Endothelial cell of umbilical vein (primary cell): ENCODE results near the gene TK1. TPM values are rescaled to one million over a fixed set of nuclear protein-coding genes. Genes with fewer than 3 reads are reported as not detected.

Experiments
- BruUV-seq: library from RNA; stranded (reverse); fragments of 400-500 nt; replicated peaks from 2 replicates; lab custom pipeline; 2021; lab: Mats Ljungman, UMichigan
- CTCF ChIA-PET: fragments of 300-600, 350-600 bp; sonication (Branson Sonifier 250); formaldehyde crosslinking; loops from one replicate; lab custom pipeline; 2021; ENCODE audit warnings: antibody characterized with exemption, inconsistent platforms; lab: Charles Lee
- POLR2A ChIA-PET: fragments of 300-600, 350-600 bp; sonication (Branson Sonifier 250); formaldehyde crosslinking; loops from one replicate; lab custom pipeline; 2021; ENCODE audit warnings: antibody characterized with exemption, inconsistent platforms; lab: Charles Lee
- DNase-seq: peaks from one replicate; pipeline ENCODE4 v3.0.0-alpha.2; 2011; ENCODE audit warnings: low read depth, low spot score
- FAIRE-seq: peaks from 2 replicates; lab custom pipeline; 2011; peaks lifted over from hg19 to GRCh38; lab: Jason Lieb, UNC
- H2AFZ ChIP-seq: 2 replicates; pipeline ENCODE4 v1.6.0; 2012; ENCODE audit warnings: low read depth, low read length, control low read depth, inconsistent platforms
- H3K27ac ChIP-seq: 2 replicates; pipeline ENCODE4 v1.5.1; 2011; ENCODE audit warnings: low read depth, mild to moderate bottlenecking, control low read depth, low read length, moderate library complexity; ENCODE audit not compliant: insufficient read depth
- H3K27me3 ChIP-seq, 2 experiments: 2 replicates each; pipeline versions ENCODE4 v1.6.0 to v1.6.1; 2011; ENCODE audit warnings: low read length in 2 of 2, mixed read lengths in 1 of 2; ENCODE audit not compliant: control insufficient read depth in 2 of 2, insufficient read depth in 2 of 2
- H3K36me3 ChIP-seq, 2 experiments: 2 replicates in 1 of 2; 3 replicates in 1 of 2; pipeline ENCODE4 v1.5.1; 2011; ENCODE audit warnings: low read length in 2 of 2, mild to moderate bottlenecking in 1 of 2, moderate library complexity in 1 of 2; ENCODE audit not compliant: control insufficient read depth in 2 of 2, insufficient read depth in 2 of 2; ENCODE audit errors: extremely low read depth in 1 of 2
- H3K4me1 ChIP-seq: 3 replicates; pipeline ENCODE4 v1.5.1; 2011; ENCODE audit warnings: mild to moderate bottlenecking, low read length; ENCODE audit not compliant: control insufficient read depth, insufficient read depth; ENCODE audit errors: extremely low read depth
- H3K4me2 ChIP-seq: 2 replicates; pipeline ENCODE4 v1.6.1; 2011; ENCODE audit warnings: low read length, control low read depth, mixed read lengths; ENCODE audit not compliant: insufficient read depth
- H3K4me3 ChIP-seq, 3 experiments: fragments of 200-600 bp in 1 of 3; sonication (generic), shearing (Covaris generic) in 1 of 3; replicated peaks in 1 of 3; 2 replicates each; pipeline ENCODE4 v1.5.1; 2011 to 2016; ENCODE audit warnings: control low read depth in 3 of 3, low read length in 3 of 3, mild to moderate bottlenecking in 2 of 3, inconsistent platforms in 1 of 3, low read depth in 1 of 3, moderate library complexity in 1 of 3; ENCODE audit not compliant: insufficient read depth in 1 of 3
- H3K79me2 ChIP-seq: 2 replicates; pipeline ENCODE4 v1.6.0; 2012; ENCODE audit warnings: low read length, inconsistent platforms; ENCODE audit not compliant: control insufficient read depth, insufficient read depth
- H3K9ac ChIP-seq: replicated peaks from 2 replicates; pipeline ENCODE3; 2011; ENCODE audit warnings: low read length, control low read depth; ENCODE audit not compliant: insufficient read depth; ENCODE audit errors: extremely low read depth
- H3K9me1 ChIP-seq: replicated peaks from 3 replicates; pipeline ENCODE4 v1.6.0; 2011; ENCODE audit warnings: mild to moderate bottlenecking, low read length; ENCODE audit not compliant: control insufficient read depth, insufficient read depth; ENCODE audit errors: extremely low read depth
- H3K9me3 ChIP-seq: replicated peaks from 2 replicates; pipeline ENCODE4 v1.5.1; 2012; ENCODE audit warnings: low read length, inconsistent platforms; ENCODE audit not compliant: control insufficient read depth, insufficient read depth
- H4K20me1 ChIP-seq: replicated peaks from 2 replicates; pipeline ENCODE3; 2011; ENCODE audit warnings: mild to moderate bottlenecking, low read length; ENCODE audit not compliant: control insufficient read depth, insufficient read depth; ENCODE audit errors: extremely low read depth
- CTCF ChIP-seq, 2 donors: IDR thresholded peaks; 1 replicate in 1 of 2; 2 replicates in 1 of 2; pipeline ENCODE4 v1.5.1; 2011; ENCODE audit warnings: low read length in 2 of 2, mild to moderate bottlenecking in 2 of 2, moderate library complexity in 2 of 2, control low read depth in 1 of 2, inconsistent platforms in 1 of 2, low read depth in 1 of 2; ENCODE audit not compliant: insufficient read depth in 1 of 2; ENCODE audit errors: extremely low read depth in 1 of 2
- FOS ChIP-seq: IDR thresholded peaks from 2 replicates; pipeline ENCODE4 v1.6.1; 2011; ENCODE audit warnings: mild to moderate bottlenecking, low read length, moderate library complexity, borderline replicate concordance; ENCODE audit not compliant: insufficient read depth
- GATA2 ChIP-seq: IDR thresholded peaks from 2 replicates; pipeline ENCODE4 v1.7.0; 2011; ENCODE audit warnings: low read depth, mild to moderate bottlenecking, moderate library complexity, mixed read lengths, low read length; ENCODE audit not compliant: insufficient read length, insufficient read depth
- JUN ChIP-seq: IDR thresholded peaks from 2 replicates; pipeline ENCODE4 v1.6.1; 2011; ENCODE audit warnings: borderline replicate concordance, low read depth; ENCODE audit not compliant: insufficient read length, insufficient read depth
- MAX ChIP-seq: IDR thresholded peaks from 2 replicates; pipeline ENCODE4 v1.6.1; 2011; ENCODE audit not compliant: insufficient read depth, insufficient read length
- POLR2A ChIP-seq: IDR thresholded peaks from 2 replicates; pipeline ENCODE4 v1.6.1; 2012; ENCODE audit warnings: low read depth, mild to moderate bottlenecking, control low read depth, low read length
- POLR2AphosphoS5 ChIP-seq: IDR thresholded peaks from 2 replicates; pipeline ENCODE4 v1.6.1; 2012; ENCODE audit warnings: low read depth, mild to moderate bottlenecking, control low read depth, low read length, moderate library complexity; ENCODE audit not compliant: insufficient read depth
- dilution Hi-C: fragments of 300-500 bp; cut with MboI; formaldehyde crosslinking; loops from one replicate; pipeline ENCODE4 v1.15.0; 2019; ENCODE audit warnings: low sequenced_read_pairs; ENCODE audit not compliant: extremely low pct_ligation_motif_present
- intact Hi-C: fragments of 100-400 bp; cut with micrococcal nuclease; formaldehyde crosslinking; loops from one replicate; pipeline ENCODE4 v1.10.0; 2022
- polyA plus RNA-seq, 4 experiments: library from polyadenylated mRNA; depleted of rRNA in 3 of 4; stranded (reverse) in 3 of 4; unstranded in 1 of 4; fragments of >200 nt; gene quantifications; 2 replicates each; pipeline versions ENCODE4 v1.2.1 to v1.2.3, GENCODE V29; 2011 to 2012; ENCODE audit warnings: missing spikeins in 1 of 4
- total RNA-seq: library from RNA; stranded (reverse); gene quantifications from 2 replicates; pipeline ENCODE4 v1.2.3, GENCODE V29; 2021

Gene TK1
- total and polyA plus RNA-seq, 2 donors (not counting 3 experiments of a cell fraction or from before 2014, with no cell fraction given): 111 to 159 TPM

GRCh38 chr17:78134899-78135385, 51.9 kb downstream of the TK1 start:
- no peaks in the 10 kb centered on the region for H3K9me3 ChIP-seq
- peaks cover 10% of the 10 kb centered on the region for H3K4me1 ChIP-seq
- intact Hi-C loops: loop anchor here (1.0 to 5.0 kb wide), 2 partner anchors 23 to 32 kb away; partner anchors contain the start of gene SYNGR2
- no peak overlapping the region for H3K4me3 ChIP-seq
- no peaks in the 10 kb centered on the region for H4K20me1 ChIP-seq
- dilution Hi-C loops: no loop called here
- H3K27me3 ChIP-seq: no peaks in the 10 kb centered on the region
- no peak overlapping the region for H3K4me2 ChIP-seq
- no peaks in the 10 kb centered on the region for H3K36me3 ChIP-seq
- DNase-seq (no peak), FAIRE-seq (no peak)
- no TSS peak for BruUV-seq
- no peaks in the 10 kb centered on the region for H3K9me1 ChIP-seq
- TF ChIP-seq POLR2A (no peak), GATA2 (no peak), FOS (no peak), POLR2AphosphoS5 (no peak), JUN (no peak)
- H3K9ac ChIP-seq: no peak overlapping the region
- ChIA-PET POLR2A (no interaction called here), CTCF (interaction anchor here (1.1 to 3.1 kb wide), 13 partner anchors 8 to 116 kb away, joined by 3 to 18 read pairs (median 6); partner anchors contain the start of genes AFMID and TK1)
- no peak overlapping the region for H3K27ac ChIP-seq
- H3K79me2 ChIP-seq: no peaks in the 10 kb centered on the region
- H2AFZ ChIP-seq: no peak overlapping the region

GRCh38 chr17:78133971-78134898, 52.6 kb downstream of the TK1 start:
- POLR2A ChIA-PET: no interaction called here
- Histone ChIP-seq H3K79me2 (no peaks in the 10 kb centered on the region), H2AFZ (no peak overlapping the region), H3K4me1 (peaks cover 11% of the 10 kb centered on the region), H3K27me3 (no peaks in the 10 kb centered on the region), H3K9me3 (no peaks in the 10 kb centered on the region), H4K20me1 (no peaks in the 10 kb centered on the region), H3K4me3 (no peak overlapping the region), H3K27ac (no peak overlapping the region), H3K4me2 (no peak overlapping the region), H3K9ac (no peak overlapping the region), H3K9me1 (no peaks in the 10 kb centered on the region), H3K36me3 (no peaks in the 10 kb centered on the region)
- intact Hi-C loops: loop anchor here (1.0 to 5.0 kb wide), 2 partner anchors 22 to 33 kb away; partner anchors contain the start of gene SYNGR2
- FAIRE-seq: peak; percentile 80
- TF ChIP-seq MAX: no peak
- TF ChIP-seq CTCF (IDR thresholded peaks at IDR 0.05; ENCODE audit: extremely low read depth in 1 of 2, insufficient read depth in 1 of 2, low read depth in 1 of 2, low read length in 2 of 2): peak; percentile 53 to 76
- dilution Hi-C loops: no loop called here
- CTCF ChIA-PET: interaction anchor here (1.1 to 3.1 kb wide), 12 partner anchors 8 to 117 kb away, joined by 3 to 18 read pairs (median 7); no protein-coding TSS in a partner anchor
- peak; percentile 52 for DNase-seq
- BruUV-seq: no TSS peak
